OCI-LY7 (cell line): ENCODE data around the gene LIMS1. TPM values are rescaled to one million over a fixed set of nuclear protein-coding genes. Genes with fewer than 3 reads are reported as not detected.

Source experiments
- BruUV-seq: library from RNA; stranded (reverse); fragments of 400-500 nt; replicated peaks from 2 replicates; lab custom pipeline; 2021; lab: Mats Ljungman, UMichigan
- CTCF ChIA-PET: fragments of 300-600 bp; sonication (Branson Sonifier 250); formaldehyde crosslinking; loops from one replicate; lab custom pipeline; 2022; ENCODE audit warnings: antibody characterized with exemption; ENCODE audit not compliant: unreplicated experiment; lab: Charles Lee
- POLR2A ChIA-PET: fragments of 300-600 bp; sonication (Branson Sonifier 250); formaldehyde crosslinking; loops from one replicate; lab custom pipeline; 2022; ENCODE audit warnings: antibody characterized with exemption; lab: Charles Lee
- DNase-seq: peaks from one replicate; pipeline ENCODE4 v3.0.0-alpha.2; 2015; ENCODE audit warnings: low spot score
- H2AFZ ChIP-seq: fragments of 200-600 bp; sonication (generic), shearing (Covaris generic); 2 replicates; pipeline ENCODE4 v1.6.1; 2014; ENCODE audit warnings: mild to moderate bottlenecking, antibody characterized with exemption, low read length, moderate library complexity
- H3K27ac ChIP-seq: fragments of 200-600 bp; sonication (generic); 2 replicates; pipeline ENCODE4 v1.5.1; 2014; ENCODE audit warnings: mixed run types, low read depth, mild to moderate bottlenecking, moderate library complexity, low read length, inconsistent platforms; ENCODE audit not compliant: poor library complexity, severe bottlenecking
- H3K36me3 ChIP-seq: fragments of 200-600 bp; sonication (generic); 2 replicates; pipeline ENCODE4 v1.6.1; 2014; ENCODE audit warnings: mild to moderate bottlenecking, antibody characterized with exemption, low read length, moderate library complexity, mixed read lengths; ENCODE audit not compliant: insufficient read depth
- H3K4me1 ChIP-seq: fragments of 200-600 bp; sonication (generic); 2 replicates; pipeline ENCODE4 v1.5.1; 2014; ENCODE audit warnings: mild to moderate bottlenecking, low read length; ENCODE audit not compliant: insufficient read depth, poor library complexity, severe bottlenecking
- H3K4me2 ChIP-seq: fragments of 200-600 bp; sonication (generic); 2 replicates; pipeline ENCODE4 v1.6.1; 2014; ENCODE audit warnings: mild to moderate bottlenecking, low read length
- H3K4me3 ChIP-seq: fragments of 200-600 bp; sonication (generic); 2 replicates; pipeline ENCODE4 v1.5.1; 2014; ENCODE audit warnings: mild to moderate bottlenecking, low read depth, low read length; ENCODE audit not compliant: poor library complexity, severe bottlenecking
- H3K79me2 ChIP-seq: fragments of 200-600 bp; sonication (generic); 2 replicates; pipeline ENCODE4 v1.6.1; 2016; ENCODE audit warnings: low read depth, mild to moderate bottlenecking, low read length, moderate library complexity, mixed read lengths; ENCODE audit not compliant: insufficient read depth
- H3K9me2 ChIP-seq: fragments of 200-600 bp; sonication (generic); 2 replicates; pipeline ENCODE4 v1.6.1; 2016; ENCODE audit warnings: mild to moderate bottlenecking, low read length, mixed read lengths; ENCODE audit not compliant: insufficient read depth
- H3K9me3 ChIP-seq: fragments of 200-600 bp; sonication (generic); 2 replicates; pipeline ENCODE4 v1.6.1; 2014; ENCODE audit warnings: mild to moderate bottlenecking, mixed run types, low read length, mixed read lengths
- H4K20me1 ChIP-seq: fragments of 200-600 bp; sonication (generic); 2 replicates; pipeline ENCODE4 v1.6.1; 2014; ENCODE audit warnings: mild to moderate bottlenecking, antibody characterized with exemption, low read length, moderate library complexity, mixed read lengths; ENCODE audit not compliant: insufficient read depth
- EZH2phosphoT487 ChIP-seq: fragments of 200-600 bp; sonication (generic); IDR thresholded peaks from 2 replicates; pipeline ENCODE4 v1.6.1; 2018; ENCODE audit warnings: low read depth, borderline replicate concordance, mild to moderate bottlenecking, mixed run types, antibody characterized with exemption, low read length, moderate library complexity, mixed read lengths
- intact Hi-C: fragments of 100-400 bp; cut with micrococcal nuclease; formaldehyde crosslinking; loops from one replicate; pipeline ENCODE4 v1.10.0; 2022; ENCODE audit not compliant: unreplicated experiment
- total RNA-seq, 2 experiments: library from RNA; depleted of rRNA in 1 of 2; stranded (reverse); fragments of >200 nt in 1 of 2; shearing (Covaris generic) in 1 of 2; gene quantifications; 2 replicates each; pipeline ENCODE4 v1.2.3, GENCODE V29; 2014 to 2022
- TF ChIP-seq, protein P1 (sequence below): fragments of 200-600 bp; sonication (generic); conservative IDR thresholded peaks from 2 replicates; pipeline ENCODE4 v1.5.1; 2014; ENCODE audit warnings: mild to moderate bottlenecking, antibody characterized with exemption, low read length, moderate library complexity, mixed read lengths

Gene LIMS1
- total RNA-seq, 2 experiments from 2014 or later, result 53.3 to 74.7 TPM

DNA sequence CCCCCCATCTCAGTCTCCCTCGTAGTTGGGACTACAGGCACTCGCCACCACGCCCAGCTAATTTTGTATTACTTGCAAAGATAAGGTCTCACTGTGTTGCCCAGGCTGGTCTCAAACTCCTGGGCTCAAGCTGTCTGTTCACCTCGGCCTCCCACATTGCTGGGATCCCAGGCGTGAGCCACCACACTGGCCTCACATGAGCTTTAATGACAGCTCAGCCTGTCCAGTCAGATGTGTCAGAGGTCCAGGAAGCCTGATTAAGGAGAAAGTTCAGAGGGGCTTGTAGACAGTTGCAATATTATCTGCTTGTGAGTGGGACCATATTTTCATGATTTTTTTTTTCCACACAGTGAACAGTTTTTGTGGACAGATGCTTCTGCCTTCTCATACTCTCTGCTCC is 82.0 kb downstream of the LIMS1 start:
- Histone ChIP-seq H3K9me2 (no peaks in the 10 kb centered on the region), H3K36me3 (no peaks in the 10 kb centered on the region), H3K4me2 (peak overlapping the region; percentile 3; the same call in 1 of the 2 replicates), H3K4me1 (peaks cover 92% of the 10 kb centered on the region), H2AFZ (no peak overlapping the region), H3K4me3 (no peak overlapping the region), H4K20me1 (no peaks in the 10 kb centered on the region), H3K79me2 (peaks cover 52% of the 10 kb centered on the region; the same call in 1 of the 2 replicates), H3K27ac (peak overlapping the region; percentile 47), H3K9me3 (no peaks in the 10 kb centered on the region)
- ChIA-PET POLR2A (interaction anchor here (0.7 to 11.8 kb wide), 3 partner anchors 13 to 168 kb away, joined by 4 to 356 read pairs (median 6); no protein-coding TSS in a partner anchor), CTCF (interaction anchor here (1.1 to 1.6 kb wide), 3 partner anchors 12 to 18 kb away, joined by 3 to 4 read pairs (median 4); no protein-coding TSS in a partner anchor)
- no peak for DNase-seq
- BruUV-seq, result no TSS peak
- intact Hi-C loops, result no loop called here
- TF ChIP-seq EZH2phosphoT487, result no peak
- TF ChIP-seq, protein P1, sequence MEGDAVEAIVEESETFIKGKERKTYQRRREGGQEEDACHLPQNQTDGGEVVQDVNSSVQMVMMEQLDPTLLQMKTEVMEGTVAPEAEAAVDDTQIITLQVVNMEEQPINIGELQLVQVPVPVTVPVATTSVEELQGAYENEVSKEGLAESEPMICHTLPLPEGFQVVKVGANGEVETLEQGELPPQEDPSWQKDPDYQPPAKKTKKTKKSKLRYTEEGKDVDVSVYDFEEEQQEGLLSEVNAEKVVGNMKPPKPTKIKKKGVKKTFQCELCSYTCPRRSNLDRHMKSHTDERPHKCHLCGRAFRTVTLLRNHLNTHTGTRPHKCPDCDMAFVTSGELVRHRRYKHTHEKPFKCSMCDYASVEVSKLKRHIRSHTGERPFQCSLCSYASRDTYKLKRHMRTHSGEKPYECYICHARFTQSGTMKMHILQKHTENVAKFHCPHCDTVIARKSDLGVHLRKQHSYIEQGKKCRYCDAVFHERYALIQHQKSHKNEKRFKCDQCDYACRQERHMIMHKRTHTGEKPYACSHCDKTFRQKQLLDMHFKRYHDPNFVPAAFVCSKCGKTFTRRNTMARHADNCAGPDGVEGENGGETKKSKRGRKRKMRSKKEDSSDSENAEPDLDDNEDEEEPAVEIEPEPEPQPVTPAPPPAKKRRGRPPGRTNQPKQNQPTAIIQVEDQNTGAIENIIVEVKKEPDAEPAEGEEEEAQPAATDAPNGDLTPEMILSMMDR, result no peak

DNA sequence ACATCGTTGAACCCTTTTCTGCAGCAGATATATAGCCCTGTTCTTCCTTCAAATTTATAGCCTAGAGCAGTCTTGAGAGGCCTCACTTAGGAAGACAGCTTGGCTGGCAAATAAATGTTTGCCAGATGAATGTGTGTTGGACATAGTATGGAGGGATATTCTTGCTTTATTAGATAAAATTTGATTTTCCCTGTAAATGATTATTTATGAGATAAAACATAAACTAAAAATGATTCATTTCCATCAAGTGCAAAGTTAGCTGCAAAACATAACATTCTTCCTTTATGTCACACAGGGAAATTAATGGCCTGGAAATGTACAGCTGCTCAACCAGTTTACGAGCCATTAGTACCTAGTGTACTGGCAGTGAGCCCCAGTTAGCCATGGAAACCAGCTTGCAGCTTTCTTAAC is 82.5 kb downstream of the LIMS1 start:
- intact Hi-C loops, result no loop called here
- peak overlapping the region; percentile 3; the same call in 1 of the 2 replicates for H3K4me2 ChIP-seq
- no TSS peak for BruUV-seq
- H3K4me1 ChIP-seq, result peaks cover 88% of the 10 kb centered on the region
- no peaks in the 10 kb centered on the region for H4K20me1 ChIP-seq
- no peak overlapping the region for H3K4me3 ChIP-seq
- H3K36me3 ChIP-seq, result no peaks in the 10 kb centered on the region
- peaks cover 54% of the 10 kb centered on the region; the same call in 1 of the 2 replicates for H3K79me2 ChIP-seq
- no peak overlapping the region for H2AFZ ChIP-seq
- H3K9me3 ChIP-seq, result no peaks in the 10 kb centered on the region
- TF ChIP-seq, protein P1, result no peak
- TF ChIP-seq EZH2phosphoT487, result no peak
- ChIA-PET CTCF (interaction anchor here (1.0 to 1.3 kb wide), 4 partner anchors 11 to 19 kb away, joined by 3 to 4 read pairs (median 3); no protein-coding TSS in a partner anchor), POLR2A (interaction anchor here (11.8 kb wide), 1 partner anchor 12 kb away, joined by 356 read pairs; no protein-coding TSS in a partner anchor)
- no peak for DNase-seq
- no peaks in the 10 kb centered on the region for H3K9me2 ChIP-seq
- H3K27ac ChIP-seq, result peak overlapping the region; percentile 47

DNA sequence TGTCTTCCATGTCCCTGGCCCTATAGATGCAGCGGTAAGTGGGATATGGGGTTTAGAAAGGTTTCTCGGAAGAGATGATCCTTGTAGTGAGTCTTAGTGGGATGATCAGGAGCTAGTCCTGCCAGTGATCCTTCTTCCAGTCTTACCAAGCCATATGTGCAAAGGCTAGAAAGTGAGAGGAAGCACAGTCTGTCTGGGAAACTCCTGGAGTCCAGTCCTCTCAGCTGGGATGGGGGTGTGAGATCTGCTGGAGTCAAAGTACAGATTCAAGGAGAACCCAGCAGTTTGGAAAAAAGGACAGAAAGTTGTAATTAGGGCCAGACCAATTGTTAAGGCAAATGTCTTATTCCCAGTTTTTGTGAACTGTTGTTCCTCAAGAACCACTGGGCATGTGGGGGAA is 83.3 kb downstream of the LIMS1 start:
- Histone ChIP-seq H3K4me2 (0 out of 2 replicates have a peak overlapping the region, but pooled peaks have one; percentile 45), H3K27ac (no peak overlapping the region), H3K9me2 (no peaks in the 10 kb centered on the region), H3K36me3 (no peaks in the 10 kb centered on the region), H3K4me3 (no peak overlapping the region), H3K9me3 (no peaks in the 10 kb centered on the region), H4K20me1 (no peaks in the 10 kb centered on the region), H3K79me2 (peaks cover 62% of the 10 kb centered on the region), H3K4me1 (peaks cover 84% of the 10 kb centered on the region), H2AFZ (no peak overlapping the region)
- CTCF ChIA-PET, result interaction anchor here (1.0 to 1.3 kb wide), 3 partner anchors 14 to 18 kb away, joined by 3 read pairs; no protein-coding TSS in a partner anchor
- DNase-seq, result no peak
- TF ChIP-seq, protein P1, result no peak
- no peak for TF ChIP-seq EZH2phosphoT487
- POLR2A ChIA-PET, result interaction anchor here (11.8 kb wide), 1 partner anchor 11 kb away, joined by 356 read pairs; no protein-coding TSS in a partner anchor
- intact Hi-C loops, result no loop called here
- BruUV-seq, result no TSS peak
